Spinal cord (tissue), 10 donors: ENCODE data around the gene CTXN2. TPM values are rescaled to one million over a fixed set of nuclear protein-coding genes. Genes with fewer than 3 reads are reported as not detected.

ENCODE experiments used
- DNase-seq, 6 donors: peaks; one replicate each; pipeline versions ENCODE4 v3.0.0 to v3.0.0-alpha.2; 2013 to 2015; ENCODE audit warnings: low spot score in 6 of 6, low read depth in 4 of 6
- H3K27ac ChIP-seq: one replicate; pipeline ENCODE4 v1.5.1; 2013; ENCODE audit warnings: low read depth, low read length, control low read depth
- H3K27me3 ChIP-seq: one replicate; pipeline ENCODE4 v1.6.1; 2013; ENCODE audit warnings: low read length; ENCODE audit not compliant: control insufficient read depth, insufficient read depth
- H3K36me3 ChIP-seq: one replicate; pipeline ENCODE4 v1.6.1; 2013; ENCODE audit warnings: low read length; ENCODE audit not compliant: control insufficient read depth, insufficient read depth
- H3K4me1 ChIP-seq: one replicate; pipeline ENCODE4 v1.6.1; 2013; ENCODE audit warnings: low read length; ENCODE audit not compliant: control insufficient read depth, insufficient read depth
- H3K4me3 ChIP-seq: one replicate; pipeline ENCODE4 v1.5.1; 2013; ENCODE audit warnings: low read depth, low read length, control low read depth
- H3K9me3 ChIP-seq: one replicate; pipeline ENCODE4 v1.6.1; 2013; ENCODE audit warnings: low read length; ENCODE audit not compliant: control insufficient read depth, insufficient read depth
- WGBS: methylation state at CpG from one replicate; pipeline ENCODE4 v1.1.5; 2013; ENCODE audit warnings: missing lambda C conversion rate; ENCODE audit not compliant: insufficient coverage; 5-methylcytosine and 5-hydroxymethylcytosine counted together
- long read RNA-seq, 4 donors: transcript quantifications; one replicate each; lab custom pipeline, GENCODE V29; 2026
- polyA plus RNA-seq, 2 donors: library from polyadenylated mRNA; unstranded; fragments of 120-200 nt; gene quantifications; one replicate each; pipeline ENCODE4 v1.2.1, GENCODE V29; 2013; ENCODE audit not compliant: insufficient read length in 2 of 2
- total RNA-seq, 2 donors: library from RNA; depleted of rRNA in 1 of 2; stranded (reverse); fragments of 120-200 nt in 1 of 2; fragments of >200 nt in 1 of 2; gene quantifications; one replicate each; pipeline versions ENCODE4 v1.2.3 to v1.2.4, GENCODE V29; 2013 to 2014
- donor health status: healthy.

The CTXN2 gene
- total RNA-seq (1 to 10 TPM in 1 of 2 donors, under 1 TPM in 1; 0.77 to 2.0 TPM), polyA plus RNA-seq (1 to 10 TPM; 1.1 TPM)
- long read RNA-seq, donor 1, partial matches to known transcripts = 0 of 3 reads
- long read RNA-seq, donor 1, other reads (novel, unspliced or antisense) = 0 of 3 reads
- long read RNA-seq, donor 2, partial matches to known transcripts = 0 of 3 reads
- long read RNA-seq, donor 2, other reads (novel, unspliced or antisense) = 0 of 3 reads
- long read RNA-seq, donor 3, partial matches to known transcripts = 0 of 1 reads
- long read RNA-seq, donor 3, other reads (novel, unspliced or antisense) = 0 of 1 reads
- long read RNA-seq, donor 4 = 0 reads

GRCh38 chr15:48191574-48192225 is at the start of gene CTXN2:
Gene CTXN2, plus strand, starts transcription at chr15:48191665. Its CDS starts 9,636 bp downstream, at chr15:48201301.
- peak in 5 of 6 donors; percentile 47 to 95 (median 67) for DNase-seq
- Histone ChIP-seq H3K36me3 (no peaks in the 10 kb centered on the region), H3K9me3 (no peaks in the 10 kb centered on the region), H3K4me3 (peak within 1 kb of the TSS; percentile 36), H3K27me3 (peaks cover 2% of the 10 kb centered on the region), H3K4me1 (peaks cover 7% of the 10 kb centered on the region), H3K27ac (peak within 1 kb of the TSS; percentile 25)
- 3% methylated on average over 27 of the region's 31 CpGs for WGBS

GRCh38 chr15:48143856-48144255 is 47.6 kb upstream of the CTXN2 start:
- Histone ChIP-seq H3K4me1 (no peaks in the 10 kb centered on the region), H3K27ac (no peak overlapping the region), H3K9me3 (no peaks in the 10 kb centered on the region), H3K27me3 (no peaks in the 10 kb centered on the region), H3K4me3 (no peak overlapping the region), H3K36me3 (peaks cover 5% of the 10 kb centered on the region)
- no peak for DNase-seq
- WGBS = no CpG with 5 or more reads among the region's 1 CpG

GRCh38 chr15:48144889-48145288 is 46.6 kb upstream of the CTXN2 start:
- H3K36me3 ChIP-seq = peaks cover 5% of the 10 kb centered on the region
- no peaks in the 10 kb centered on the region for H3K27me3 ChIP-seq
- no peaks in the 10 kb centered on the region for H3K9me3 ChIP-seq
- no peaks in the 10 kb centered on the region for H3K4me1 ChIP-seq
- no peak for DNase-seq
- peak overlapping the region; percentile 20 for H3K27ac ChIP-seq
- WGBS = 55% methylated on average over 1 of the region's 1 CpG
- H3K4me3 ChIP-seq = no peak overlapping the region

- H3K4me3 ChIP-seq = no peak overlapping the region
- peaks cover 8% of the 10 kb centered on the region for H3K36me3 ChIP-seq
- no peaks in the 10 kb centered on the region for H3K4me1 ChIP-seq
- H3K27ac ChIP-seq = peak overlapping the region; percentile 44
- no peaks in the 10 kb centered on the region for H3K9me3 ChIP-seq
- DNase-seq = no peak
- no peaks in the 10 kb centered on the region for H3K27me3 ChIP-seq
Measured at GRCh38 chr15:48145923-48146322, 45.5 kb upstream of the CTXN2 start.

- Histone ChIP-seq H3K4me1 (no peaks in the 10 kb centered on the region), H3K27ac (no peak overlapping the region), H3K4me3 (no peak overlapping the region), H3K36me3 (peaks cover 6% of the 10 kb centered on the region), H3K9me3 (no peaks in the 10 kb centered on the region), H3K27me3 (no peaks in the 10 kb centered on the region)
- DNase-seq = no peak
Measured at GRCh38 chr15:48147358-48147757, 44.1 kb upstream of the CTXN2 start.

- no peaks in the 10 kb centered on the region for H3K4me1 ChIP-seq
- no peak overlapping the region for H3K4me3 ChIP-seq
- WGBS = 81% methylated on average over 3 of the region's 4 CpGs
- DNase-seq = no peak
- H3K36me3 ChIP-seq = peaks cover 6% of the 10 kb centered on the region
- no peaks in the 10 kb centered on the region for H3K27me3 ChIP-seq
- H3K27ac ChIP-seq = no peak overlapping the region
- H3K9me3 ChIP-seq = no peaks in the 10 kb centered on the region
Measured at GRCh38 chr15:48149858-48150257, 41.6 kb upstream of the CTXN2 start.

- DNase-seq = no peak
Measured at GRCh38 chr15:48153526-48153925, 37.9 kb upstream of the CTXN2 start.

GRCh38 chr15:48168616-48169015 is 22.8 kb upstream of the CTXN2 start:
- Histone ChIP-seq H3K4me3 (no peak overlapping the region), H3K9me3 (peaks cover 4% of the 10 kb centered on the region), H3K27ac (no peak overlapping the region), H3K36me3 (no peaks in the 10 kb centered on the region), H3K4me1 (no peaks in the 10 kb centered on the region), H3K27me3 (no peaks in the 10 kb centered on the region)
- peak in 1 of 6 donors; percentile 30 for DNase-seq
- WGBS = no CpG with 5 or more reads among the region's 3 CpGs

More at GRCh38 chr15:48153526-48153925, 37.9 kb upstream of the CTXN2 start:
- H3K4me3 ChIP-seq = no peak overlapping the region
- H3K9me3 ChIP-seq = no peaks in the 10 kb centered on the region
- no peaks in the 10 kb centered on the region for H3K4me1 ChIP-seq
- H3K27me3 ChIP-seq = no peaks in the 10 kb centered on the region
- no CpG with 5 or more reads among the region's 2 CpGs for WGBS
- peaks cover 6% of the 10 kb centered on the region for H3K36me3 ChIP-seq
- no peak overlapping the region for H3K27ac ChIP-seq

- H3K9me3 ChIP-seq = peaks cover 9% of the 10 kb centered on the region
- DNase-seq = peak in 2 of 6 donors; percentile 11 to 38
- H3K36me3 ChIP-seq = no peaks in the 10 kb centered on the region
- no peak overlapping the region for H3K4me3 ChIP-seq
- no CpG with 5 or more reads among the region's 1 CpG for WGBS
- H3K4me1 ChIP-seq = no peaks in the 10 kb centered on the region
- no peaks in the 10 kb centered on the region for H3K27me3 ChIP-seq
- no peak overlapping the region for H3K27ac ChIP-seq
Measured at GRCh38 chr15:48170981-48171380, 20.5 kb upstream of the CTXN2 start.

- no peaks in the 10 kb centered on the region for H3K27me3 ChIP-seq
- peaks cover 9% of the 10 kb centered on the region for H3K9me3 ChIP-seq
- no peak overlapping the region for H3K27ac ChIP-seq
- no peak for DNase-seq
- H3K4me1 ChIP-seq = peaks cover 3% of the 10 kb centered on the region
- no peak overlapping the region for H3K4me3 ChIP-seq
- no peaks in the 10 kb centered on the region for H3K36me3 ChIP-seq
- no CpG with 5 or more reads among the region's 3 CpGs for WGBS
Measured at GRCh38 chr15:48175126-48175525, 16.3 kb upstream of the CTXN2 start.
